ENCODE results near the gene ROBO1. TPM values are rescaled to one million over a fixed set of nuclear protein-coding genes. Genes with fewer than 3 reads are reported as not detected.

ROBO1 gene
- total RNA-seq, 2 experiments from 2014 or later = 0.36 to 0.69 TPM

DNA sequence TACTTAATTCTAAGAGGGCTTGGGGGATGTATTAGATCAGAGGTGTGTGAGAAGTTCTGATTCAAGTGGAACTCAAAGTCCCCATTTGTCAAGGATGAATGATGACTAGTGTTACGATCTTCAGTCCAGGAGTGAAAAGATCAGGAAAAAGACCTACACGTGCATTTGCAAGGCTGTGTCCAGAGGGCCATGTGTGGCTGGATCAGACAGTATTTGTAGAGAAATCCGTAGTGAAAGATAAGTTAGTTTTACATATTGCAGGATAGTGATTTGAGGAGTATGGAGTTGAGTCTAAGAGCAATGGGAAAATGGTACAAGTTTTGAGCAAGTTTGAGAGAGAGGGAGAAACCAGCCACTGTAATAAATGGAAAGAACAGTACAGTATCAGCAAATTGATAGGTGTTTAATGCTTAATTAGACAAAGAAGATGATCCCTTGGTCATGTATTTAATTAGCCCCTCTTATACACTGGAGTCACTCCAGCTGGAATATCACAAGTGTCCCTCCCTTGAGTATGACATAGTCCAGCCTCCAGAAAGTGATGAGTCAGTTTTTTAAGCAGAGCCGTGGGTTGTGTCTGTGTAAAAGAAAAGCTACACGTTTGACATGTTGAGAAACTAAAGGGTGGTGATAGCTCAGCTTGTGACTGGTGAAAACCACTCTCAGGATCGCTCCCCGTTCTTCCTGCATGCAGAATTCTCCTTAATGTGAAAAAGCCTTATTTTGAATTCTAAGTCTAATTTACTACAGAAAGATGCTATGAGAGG lies 348.8 kb downstream of the ROBO1 start:
- no peaks in the 10 kb centered on the region for H3K4me1 ChIP-seq (ENCODE audit: insufficient read depth, low read length)
- H3K4me1 Mint-ChIP-seq (ENCODE audit: low read depth) = no peaks in the 10 kb centered on the region
- POLR2A ChIA-PET = no interaction called here
- no peaks in the 10 kb centered on the region for H3K36me3 ChIP-seq (ENCODE audit: insufficient read depth, low read length)
- H3K27ac Mint-ChIP-seq = no peak overlapping the region
- DNase-seq (no peak), ATAC-seq (ENCODE audit: poor library complexity) (no peak)
- no peak overlapping the region for H3K4me3 Mint-ChIP-seq
- CTCF ChIA-PET = no interaction called here
- no peaks in the 10 kb centered on the region for H3K36me3 Mint-ChIP-seq (ENCODE audit: low read depth)
- TF ChIP-seq, protein P1, sequence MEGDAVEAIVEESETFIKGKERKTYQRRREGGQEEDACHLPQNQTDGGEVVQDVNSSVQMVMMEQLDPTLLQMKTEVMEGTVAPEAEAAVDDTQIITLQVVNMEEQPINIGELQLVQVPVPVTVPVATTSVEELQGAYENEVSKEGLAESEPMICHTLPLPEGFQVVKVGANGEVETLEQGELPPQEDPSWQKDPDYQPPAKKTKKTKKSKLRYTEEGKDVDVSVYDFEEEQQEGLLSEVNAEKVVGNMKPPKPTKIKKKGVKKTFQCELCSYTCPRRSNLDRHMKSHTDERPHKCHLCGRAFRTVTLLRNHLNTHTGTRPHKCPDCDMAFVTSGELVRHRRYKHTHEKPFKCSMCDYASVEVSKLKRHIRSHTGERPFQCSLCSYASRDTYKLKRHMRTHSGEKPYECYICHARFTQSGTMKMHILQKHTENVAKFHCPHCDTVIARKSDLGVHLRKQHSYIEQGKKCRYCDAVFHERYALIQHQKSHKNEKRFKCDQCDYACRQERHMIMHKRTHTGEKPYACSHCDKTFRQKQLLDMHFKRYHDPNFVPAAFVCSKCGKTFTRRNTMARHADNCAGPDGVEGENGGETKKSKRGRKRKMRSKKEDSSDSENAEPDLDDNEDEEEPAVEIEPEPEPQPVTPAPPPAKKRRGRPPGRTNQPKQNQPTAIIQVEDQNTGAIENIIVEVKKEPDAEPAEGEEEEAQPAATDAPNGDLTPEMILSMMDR (IDR thresholded peaks at IDR 0.05) = no peak
- no peaks in the 10 kb centered on the region for H3K27me3 Mint-ChIP-seq
- no peak overlapping the region for H3K4me3 ChIP-seq (ENCODE audit: low read length)
- no peaks in the 10 kb centered on the region for H3K27me3 ChIP-seq (ENCODE audit: control insufficient read depth in 1 of 2, insufficient read depth in 2 of 2, low read length in 2 of 2)
- no peak overlapping the region for H3K27ac ChIP-seq (ENCODE audit: low read depth in 1 of 2, low read length in 2 of 2)
- intact Hi-C loops (cut with DNase I, micrococcal nuclease) = no loop called here
- no peaks in the 10 kb centered on the region for H3K9me3 ChIP-seq (ENCODE audit: control insufficient read depth in 1 of 2, insufficient read depth in 1 of 2, low read length in 2 of 2)
- H3K9me3 Mint-ChIP-seq = peaks cover 19% of the 10 kb centered on the region

DNA sequence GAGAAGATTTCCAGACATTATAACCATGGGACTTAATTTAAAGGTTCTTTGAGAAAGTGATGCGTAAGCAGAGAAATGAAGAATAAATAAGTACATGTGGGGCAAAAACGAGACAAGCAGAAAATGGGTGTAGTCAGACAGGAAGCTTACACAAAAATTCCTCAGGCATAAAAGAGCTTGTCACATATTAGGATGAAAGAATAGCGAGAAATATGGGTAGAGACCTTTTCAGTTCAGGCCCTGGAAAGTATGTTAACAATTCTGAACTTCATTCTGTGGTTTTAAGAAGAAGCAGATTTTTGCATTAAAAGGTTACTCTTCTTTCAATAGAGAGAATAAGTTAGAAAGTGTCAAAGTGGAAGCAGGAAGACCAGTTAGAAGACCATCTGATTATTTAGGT lies 352.4 kb downstream of the ROBO1 start:
- POLR2A ChIA-PET = no interaction called here
- no peak for ATAC-seq (ENCODE audit: poor library complexity)
- H3K27ac Mint-ChIP-seq = no peak overlapping the region
- intact Hi-C loops (cut with DNase I, micrococcal nuclease) = no loop called here
- H3K9me3 ChIP-seq (ENCODE audit: control insufficient read depth in 1 of 2, insufficient read depth in 1 of 2, low read length in 2 of 2) = no peaks in the 10 kb centered on the region
- no peaks in the 10 kb centered on the region for H3K27me3 Mint-ChIP-seq
- TF ChIP-seq, protein P1 (IDR thresholded peaks at IDR 0.05) = no peak
- H3K27me3 ChIP-seq (ENCODE audit: control insufficient read depth in 1 of 2, insufficient read depth in 2 of 2, low read length in 2 of 2) = no peaks in the 10 kb centered on the region
- no peaks in the 10 kb centered on the region for H3K36me3 ChIP-seq (ENCODE audit: insufficient read depth, low read length)
- H3K4me3 Mint-ChIP-seq = no peak overlapping the region
- no peak overlapping the region for H3K27ac ChIP-seq (ENCODE audit: low read depth in 1 of 2, low read length in 2 of 2)
- no peak overlapping the region for H3K4me3 ChIP-seq (ENCODE audit: low read length)
- CTCF ChIA-PET = no interaction called here
- H3K4me1 ChIP-seq (ENCODE audit: insufficient read depth, low read length) = no peaks in the 10 kb centered on the region
- H3K36me3 Mint-ChIP-seq (ENCODE audit: low read depth) = no peaks in the 10 kb centered on the region
- H3K9me3 Mint-ChIP-seq = peaks cover 9% of the 10 kb centered on the region
- H3K4me1 Mint-ChIP-seq (ENCODE audit: low read depth) = no peaks in the 10 kb centered on the region
- no peak for DNase-seq

DNA sequence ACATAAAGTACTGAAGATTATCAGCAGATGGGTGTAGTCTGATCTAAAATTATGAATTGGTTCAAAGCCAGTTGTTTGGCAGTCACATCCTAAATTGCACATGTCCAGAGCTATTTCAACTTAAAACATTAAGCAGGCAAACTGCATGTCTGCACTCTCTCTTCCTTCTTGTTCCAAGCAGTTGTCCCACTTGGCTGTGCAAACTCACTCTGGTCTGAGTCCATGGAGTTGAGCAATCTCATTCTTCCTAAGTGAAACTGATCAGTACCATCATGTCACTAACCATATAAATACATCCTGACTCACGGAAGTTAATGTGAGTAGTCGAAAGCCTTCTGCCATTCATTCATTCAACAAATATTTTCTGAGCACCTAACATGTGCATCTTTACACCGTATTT lies 353.0 kb downstream of the ROBO1 start:
- Histone ChIP-seq H3K4me3 (ENCODE audit: low read length) (no peak overlapping the region), H3K4me1 (ENCODE audit: insufficient read depth, low read length) (no peaks in the 10 kb centered on the region), H3K36me3 (ENCODE audit: insufficient read depth, low read length) (no peaks in the 10 kb centered on the region), H3K9me3 (ENCODE audit: control insufficient read depth in 1 of 2, insufficient read depth in 1 of 2, low read length in 2 of 2) (no peaks in the 10 kb centered on the region), H3K27me3 (ENCODE audit: control insufficient read depth in 1 of 2, insufficient read depth in 2 of 2, low read length in 2 of 2) (no peaks in the 10 kb centered on the region), H3K27ac (ENCODE audit: low read depth in 1 of 2, low read length in 2 of 2) (no peak overlapping the region)
- TF ChIP-seq, protein P1 (IDR thresholded peaks at IDR 0.05) = no peak
- no peak overlapping the region for H3K4me3 Mint-ChIP-seq
- DNase-seq = no peak
- H3K9me3 Mint-ChIP-seq = peaks cover 9% of the 10 kb centered on the region
- CTCF ChIA-PET = no interaction called here
- no peaks in the 10 kb centered on the region for H3K4me1 Mint-ChIP-seq (ENCODE audit: low read depth)
- ATAC-seq (ENCODE audit: poor library complexity) = no peak
- POLR2A ChIA-PET = no interaction called here
- H3K27ac Mint-ChIP-seq = no peak overlapping the region
- intact Hi-C loops (cut with DNase I, micrococcal nuclease) = no loop called here
- no peaks in the 10 kb centered on the region for H3K27me3 Mint-ChIP-seq
- no peaks in the 10 kb centered on the region for H3K36me3 Mint-ChIP-seq (ENCODE audit: low read depth)

All from CD4-positive, alpha-beta T cell (primary cell).